Mesenchymal stem cell (in vitro differentiated cells and primary cell): ENCODE measurements around the gene IGSF1.
"Not testable (repeated sequence)": the region's sequence is repeated elsewhere in the genome, so short reads cannot be mapped to it uniquely, and the experiment has no call there.

ENCODE experiments used
- DNase-seq: peaks from one replicate; pipeline ENCODE4 v3.0.0-alpha.2; 2013
- H2AFZ ChIP-seq: one replicate; pipeline ENCODE4 v1.6.1; 2013; ENCODE audit warnings: low read depth, mild to moderate bottlenecking, control low read depth, inconsistent platforms, low read length, moderate library complexity
- H2AK5ac ChIP-seq: 2 replicates; pipeline ENCODE4 v1.6.1; 2013; ENCODE audit warnings: low read length, moderate library complexity, mild to moderate bottlenecking, inconsistent platforms; ENCODE audit not compliant: severe bottlenecking
- H2BK120ac ChIP-seq: one replicate; pipeline ENCODE4 v1.6.1; 2013; ENCODE audit warnings: low read depth, mild to moderate bottlenecking, inconsistent platforms, low read length, moderate library complexity
- H2BK12ac ChIP-seq, 2 experiments: one replicate each; pipeline ENCODE4 v1.6.1; 2013; ENCODE audit warnings: inconsistent platforms in 2 of 2, low read length in 2 of 2, mild to moderate bottlenecking in 2 of 2, moderate library complexity in 2 of 2, control low read depth in 1 of 2
- H2BK15ac ChIP-seq: one replicate; pipeline ENCODE4 v1.6.1; 2013; ENCODE audit warnings: mild to moderate bottlenecking, low read depth, inconsistent platforms; ENCODE audit not compliant: poor library complexity, severe bottlenecking
- H2BK5ac ChIP-seq: 2 replicates; pipeline ENCODE4 v1.6.1; 2013; ENCODE audit warnings: low read depth, mild to moderate bottlenecking, low read length, control low read depth, inconsistent platforms; ENCODE audit not compliant: poor library complexity, severe bottlenecking
- H3K14ac ChIP-seq, 2 experiments: one replicate each; pipeline ENCODE4 v1.6.1; 2013; ENCODE audit warnings: inconsistent platforms in 2 of 2, low read length in 2 of 2, control low read depth in 1 of 2, mild to moderate bottlenecking in 1 of 2, moderate library complexity in 1 of 2
- H3K18ac ChIP-seq, 2 experiments: one replicate each; pipeline ENCODE4 v1.6.1; 2013; ENCODE audit warnings: inconsistent platforms in 2 of 2, low read length in 2 of 2, control low read depth in 1 of 2, low read depth in 1 of 2, mild to moderate bottlenecking in 1 of 2
- H3K23ac ChIP-seq, 2 experiments: one replicate each; pipeline ENCODE4 v1.6.1; 2013; ENCODE audit warnings: inconsistent platforms in 2 of 2, low read length in 2 of 2, mild to moderate bottlenecking in 2 of 2, moderate library complexity in 2 of 2, control low read depth in 1 of 2
- H3K27ac ChIP-seq: 2 replicates; pipeline ENCODE4 v1.5.1; 2013; ENCODE audit warnings: mild to moderate bottlenecking, moderate library complexity, low read length, control low read depth, inconsistent platforms; ENCODE audit not compliant: poor library complexity, severe bottlenecking
- H3K27me3 ChIP-seq, 2 experiments: 2 replicates each; pipeline versions ENCODE4 v1.6.1 to v1.7.0; 2013; ENCODE audit warnings: low read length in 2 of 2, mild to moderate bottlenecking in 2 of 2, moderate library complexity in 2 of 2, control low read depth in 1 of 2, inconsistent platforms in 1 of 2; ENCODE audit not compliant: control insufficient read depth in 1 of 2, insufficient read depth in 1 of 2
- H3K36me3 ChIP-seq, 2 experiments: 2 replicates each; pipeline versions ENCODE4 v1.6.1 to v1.7.0; 2013; ENCODE audit warnings: low read length in 2 of 2, control low read depth in 1 of 2, inconsistent platforms in 1 of 2, low read depth in 1 of 2, mild to moderate bottlenecking in 1 of 2; ENCODE audit not compliant: insufficient read depth in 2 of 2, control insufficient read depth in 1 of 2
- H3K4ac ChIP-seq, 2 experiments: one replicate each; pipeline ENCODE4 v1.6.1; 2013; ENCODE audit warnings: inconsistent platforms in 2 of 2, low read length in 2 of 2, mild to moderate bottlenecking in 2 of 2, moderate library complexity in 2 of 2, control low read depth in 1 of 2, low read depth in 1 of 2
- H3K4me1 ChIP-seq: 2 replicates; pipeline ENCODE4 v1.6.1; 2013; ENCODE audit warnings: low read depth, low read length, control low read depth; ENCODE audit not compliant: control insufficient read depth, insufficient read depth
- H3K4me2 ChIP-seq: 2 replicates; pipeline ENCODE4 v1.6.1; 2013; ENCODE audit warnings: low read length, mild to moderate bottlenecking, inconsistent platforms; ENCODE audit not compliant: poor library complexity, severe bottlenecking
- H3K4me3 ChIP-seq, 2 experiments: 2 replicates each; pipeline versions ENCODE4 v1.5.1 to v1.7.0; 2013; ENCODE audit warnings: low read length in 2 of 2, mild to moderate bottlenecking in 2 of 2, control low read depth in 1 of 2, low read depth in 1 of 2; ENCODE audit not compliant: insufficient read depth in 1 of 2
- H3K79me1 ChIP-seq: replicated peaks from 2 replicates; pipeline ENCODE4 v1.6.1; 2013; ENCODE audit warnings: mild to moderate bottlenecking, control low read depth, low read length, inconsistent platforms; ENCODE audit not compliant: poor library complexity, severe bottlenecking
- H3K9ac ChIP-seq: 2 replicates; pipeline ENCODE4 v1.7.0; 2013; ENCODE audit warnings: mild to moderate bottlenecking, low read length, moderate library complexity
- H3K9me3 ChIP-seq: 2 replicates; pipeline ENCODE4 v1.7.0; 2013; ENCODE audit warnings: mild to moderate bottlenecking, low read length; ENCODE audit not compliant: control insufficient read depth
- H4K8ac ChIP-seq: one replicate; pipeline ENCODE4 v1.6.1; 2013; ENCODE audit warnings: inconsistent platforms, mild to moderate bottlenecking, low read length, moderate library complexity
- H4K91ac ChIP-seq: one replicate; pipeline ENCODE4 v1.6.1; 2013; ENCODE audit warnings: mild to moderate bottlenecking, low read length, inconsistent platforms
- WGBS: methylation state at CpG from one replicate; pipeline ENCODE4 v1.1.7; 2013; ENCODE audit warnings: mixed read lengths; 5-methylcytosine and 5-hydroxymethylcytosine counted together

IGSF1 gene

DNA sequence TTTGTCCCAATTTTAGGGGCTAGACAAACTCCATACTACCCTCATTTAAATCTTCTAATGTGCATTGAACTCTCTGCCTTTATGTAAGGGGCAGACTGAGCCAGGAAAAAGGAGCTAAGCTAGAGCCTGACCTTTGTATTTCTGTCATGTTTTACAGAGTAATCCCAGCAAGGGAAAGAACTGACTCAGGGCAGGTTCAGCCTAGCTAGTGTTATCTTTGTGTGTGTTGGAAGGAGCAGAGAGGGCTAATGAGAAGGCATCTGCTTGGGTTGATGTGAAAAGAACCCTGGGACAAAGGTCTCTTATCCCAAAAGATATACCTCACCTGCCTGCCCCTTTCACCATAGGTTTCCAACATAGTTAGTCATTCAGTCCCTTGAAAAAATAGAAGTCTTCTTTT is 31.7 kb downstream of the IGSF1 start:
- Histone ChIP-seq H4K8ac (no peak overlapping the region), H2AFZ (no peak overlapping the region), H2BK15ac (no peak overlapping the region), H3K4ac (no peak overlapping the region), H2BK120ac (no peak overlapping the region), H3K9me3 (no peaks in the 10 kb centered on the region), H3K23ac (no peak overlapping the region), H2BK5ac (no peak overlapping the region), H3K4me3 (no peak overlapping the region), H3K9ac (no peak overlapping the region), H3K4me1 (no peaks in the 10 kb centered on the region), H3K27ac (no peak overlapping the region), H2BK12ac (no peak overlapping the region), H3K79me1 (no peaks in the 10 kb centered on the region), H3K27me3 (peaks cover 0 to 6% of the 10 kb centered on the region in 2 experiments), H4K91ac (no peak overlapping the region), H3K14ac (no peak overlapping the region), H2AK5ac (no peak overlapping the region), H3K4me2 (no peak overlapping the region), H3K36me3 (no peaks in the 10 kb centered on the region), H3K18ac (no peak overlapping the region)
- DNase-seq: no peak

DNA sequence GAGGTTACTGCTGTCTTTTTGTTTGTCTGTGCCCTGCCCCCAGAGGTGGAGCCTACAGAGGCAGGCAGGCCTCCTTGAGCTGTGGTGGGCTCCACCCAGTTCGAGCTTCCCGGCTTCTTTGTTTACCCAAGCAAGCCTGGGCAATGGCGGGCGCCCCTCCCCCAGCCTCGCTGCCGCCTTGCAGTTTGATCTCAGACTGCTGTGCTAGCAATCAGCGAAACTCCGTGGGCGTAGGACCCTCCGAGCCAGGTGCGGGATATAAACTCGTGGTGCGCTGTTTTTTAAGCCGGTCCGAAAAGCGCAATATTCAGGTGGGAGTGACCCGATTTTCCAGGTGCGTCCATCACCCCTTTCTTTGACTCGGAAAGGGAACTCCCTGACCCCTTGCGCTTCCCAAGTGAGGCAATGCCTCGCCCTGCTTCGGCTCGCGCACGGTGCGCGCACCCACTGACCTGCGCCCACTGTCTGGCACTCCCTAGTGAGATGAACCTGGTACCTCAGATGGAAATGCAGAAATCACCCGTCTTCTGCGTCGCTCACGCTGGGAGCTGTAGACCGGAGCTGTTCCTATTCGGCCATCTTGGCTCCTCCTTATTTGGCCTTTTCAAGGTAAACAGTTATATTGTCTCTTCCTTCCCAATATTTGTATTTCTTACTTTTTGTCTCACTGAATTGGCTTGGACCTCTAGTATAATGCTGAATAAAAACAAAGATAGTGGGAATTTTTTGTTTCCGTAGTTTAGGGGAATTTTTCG is 37.9 kb downstream of the IGSF1 start:
- H3K18ac ChIP-seq, H4K8ac ChIP-seq, H3K9me3 ChIP-seq, H2BK5ac ChIP-seq, H3K14ac ChIP-seq, H3K9ac ChIP-seq, H3K27me3 ChIP-seq, H3K23ac ChIP-seq, H2BK15ac ChIP-seq, H2AK5ac ChIP-seq, H3K4me2 ChIP-seq, H3K4me3 ChIP-seq, H3K36me3 ChIP-seq, H4K91ac ChIP-seq, H3K4ac ChIP-seq, H2AFZ ChIP-seq, DNase-seq, H3K4me1 ChIP-seq, H3K27ac ChIP-seq, H2BK12ac ChIP-seq, H3K79me1 ChIP-seq, H2BK120ac ChIP-seq: not testable (repeated sequence)
- WGBS: no CpG with 5 or more reads among the region's 36 CpGs

DNA sequence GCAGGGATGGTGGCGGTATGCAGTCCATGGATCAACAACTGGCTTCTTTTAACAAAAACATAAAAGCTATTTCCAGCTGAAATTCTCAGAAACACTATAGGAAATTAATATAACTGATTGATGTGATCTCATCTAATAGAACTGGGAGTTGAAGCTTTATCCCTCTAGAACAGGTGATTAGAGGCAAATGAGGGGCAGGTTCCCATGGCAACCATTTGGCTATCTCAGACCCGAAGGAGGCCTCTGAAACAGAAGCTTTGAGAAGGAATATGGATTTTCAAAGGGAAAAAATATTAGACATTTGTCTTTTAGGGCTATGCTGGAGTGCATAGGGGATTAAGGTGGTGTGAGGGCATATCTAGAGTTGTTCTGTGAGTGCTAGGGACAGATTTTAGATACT is 50.0 kb downstream of the IGSF1 start:
- WGBS: 81% methylated on average over 1 of the region's 2 CpGs
- H3K27ac ChIP-seq: no peak overlapping the region
- H2AK5ac ChIP-seq: no peak overlapping the region
- H3K9ac ChIP-seq: no peak overlapping the region
- H3K4me2 ChIP-seq: no peak overlapping the region
- DNase-seq: no peak
- H3K14ac ChIP-seq: no peak overlapping the region
- H3K4ac ChIP-seq: no peak overlapping the region
- H3K23ac ChIP-seq: no peak overlapping the region
- H3K4me1 ChIP-seq: no peaks in the 10 kb centered on the region
- H3K18ac ChIP-seq: no peak overlapping the region
- no peak overlapping the region for H2BK15ac ChIP-seq
- H2AFZ ChIP-seq: no peak overlapping the region
- H3K36me3 ChIP-seq: no peaks in the 10 kb centered on the region
- no peak overlapping the region for H4K8ac ChIP-seq
- no peak overlapping the region for H2BK12ac ChIP-seq
- H3K4me3 ChIP-seq: no peak overlapping the region
- H3K9me3 ChIP-seq: no peaks in the 10 kb centered on the region
- H3K27me3 ChIP-seq: peaks cover 0 to 16% of the 10 kb centered on the region in 2 experiments
- H3K79me1 ChIP-seq: no peaks in the 10 kb centered on the region
- H4K91ac ChIP-seq: no peak overlapping the region
- no peak overlapping the region for H2BK5ac ChIP-seq
- no peak overlapping the region for H2BK120ac ChIP-seq

DNA sequence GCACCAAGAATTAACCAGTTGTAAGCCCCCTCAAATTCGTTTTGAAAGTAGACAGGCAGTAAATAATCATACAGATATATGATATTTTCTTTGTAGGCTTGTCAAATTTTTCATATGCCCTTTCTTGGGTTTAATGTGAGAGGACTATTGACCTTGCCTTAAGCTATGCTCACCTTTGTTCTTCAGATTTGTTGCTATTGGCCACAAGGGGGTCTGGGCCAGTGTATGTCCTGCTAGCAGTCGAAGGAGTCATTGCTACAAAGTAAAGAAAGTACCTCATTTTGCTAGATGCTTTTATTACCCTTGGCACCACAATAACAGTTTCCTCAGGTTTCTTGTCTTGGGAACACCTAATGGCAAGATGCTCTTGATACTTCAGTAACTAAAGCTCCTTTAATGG is 51.7 kb downstream of the IGSF1 start:
- no peak overlapping the region for H3K14ac ChIP-seq
- no peak overlapping the region for H3K4me3 ChIP-seq
- H3K18ac ChIP-seq: no peak overlapping the region
- peaks cover 0 to 17% of the 10 kb centered on the region in 2 experiments for H3K27me3 ChIP-seq
- H3K79me1 ChIP-seq: no peaks in the 10 kb centered on the region
- H3K23ac ChIP-seq: no peak overlapping the region
- no peaks in the 10 kb centered on the region for H3K36me3 ChIP-seq
- H4K91ac ChIP-seq: no peak overlapping the region
- whole genome bisulfite sequencing: no CpG with 5 or more reads among the region's 2 CpGs
- no peak overlapping the region for H2BK120ac ChIP-seq
- no peaks in the 10 kb centered on the region for H3K9me3 ChIP-seq
- no peak overlapping the region for H2BK5ac ChIP-seq
- no peak overlapping the region for H2BK12ac ChIP-seq
- no peak overlapping the region for H3K27ac ChIP-seq
- no peak overlapping the region for H3K9ac ChIP-seq
- no peak overlapping the region for H2AFZ ChIP-seq
- no peak overlapping the region for H2BK15ac ChIP-seq
- H3K4ac ChIP-seq: no peak overlapping the region
- no peaks in the 10 kb centered on the region for H3K4me1 ChIP-seq
- no peak overlapping the region for H4K8ac ChIP-seq
- no peak for DNase-seq
- H3K4me2 ChIP-seq: no peak overlapping the region
- H2AK5ac ChIP-seq: no peak overlapping the region
